Brain microvascular endothelial cell (primary cell): ENCODE results near the gene SERTAD4.
A peak's percentile ranks its signal among the peaks of the same experiment; 100 is the strongest.

ENCODE experiments used
- DNase-seq: peaks from one replicate; pipeline ENCODE4 v3.0.0-alpha.2; 2020
- H3K27ac ChIP-seq: fragments of 250-450 bp; sonication (Bioruptor Pico); 2 replicates; pipeline ENCODE4 v1.5.1; 2020; ENCODE audit warnings: mild to moderate bottlenecking, moderate library complexity
- H3K27me3 ChIP-seq: fragments of 250-450 bp; sonication (Bioruptor Pico); replicated peaks from 2 replicates; pipeline ENCODE4 v1.5.1; 2020; ENCODE audit warnings: mild to moderate bottlenecking
- H3K36me3 ChIP-seq: fragments of 250-450 bp; sonication (Bioruptor Pico); replicated peaks from 2 replicates; pipeline ENCODE4 v1.5.1; 2020; ENCODE audit warnings: mild to moderate bottlenecking
- H3K4me3 ChIP-seq: 2 replicates; pipeline ENCODE4 v1.5.1; 2011; ENCODE audit warnings: low read depth, mild to moderate bottlenecking, control low read depth, low read length, moderate library complexity
- CTCF ChIP-seq: IDR thresholded peaks from 2 replicates; pipeline ENCODE4 v1.5.1; 2011; ENCODE audit warnings: low read depth, mild to moderate bottlenecking, moderate library complexity, low read length, control low read depth, inconsistent platforms; ENCODE audit errors: missing control alignments
- in situ Hi-C: cut with HindIII; loops from 2 replicates; pipeline ENCODE4 v1.10.0; 2017; ENCODE audit warnings: low sequenced_read_pairs, low pct_ligation_motif_present

Gene SERTAD4

GRCh38 chr1:210234329-210234757, 1.7 kb downstream of the SERTAD4 start:
- DNase-seq: no peak
- in situ Hi-C loops: no loop called here
- peak overlapping the region; percentile 74 for H3K4me3 ChIP-seq
- no peak for TF ChIP-seq CTCF
- H3K36me3 ChIP-seq: no peaks in the 10 kb centered on the region
- no peak overlapping the region for H3K27ac ChIP-seq
- no peaks in the 10 kb centered on the region for H3K27me3 ChIP-seq

GRCh38 chr1:210235363-210236053, 2.9 kb downstream of the SERTAD4 start:
- TF ChIP-seq CTCF: no peak
- no peak for DNase-seq
- Histone ChIP-seq H3K36me3 (no peaks in the 10 kb centered on the region), H3K4me3 (no peak overlapping the region), H3K27me3 (no peaks in the 10 kb centered on the region), H3K27ac (no peak overlapping the region)
- in situ Hi-C loops: no loop called here

- in situ Hi-C loops: no loop called here
- DNase-seq: peak; percentile 24
- Histone ChIP-seq H3K27ac (no peak overlapping the region), H3K36me3 (no peaks in the 10 kb centered on the region), H3K27me3 (no peaks in the 10 kb centered on the region), H3K4me3 (no peak overlapping the region)
- no peak for TF ChIP-seq CTCF
Observed at GRCh38 chr1:210236386-210236839, 3.8 kb downstream of the SERTAD4 start.

GRCh38 chr1:210236840-210237409, 4.3 kb downstream of the SERTAD4 start:
- TF ChIP-seq CTCF: no peak
- no peaks in the 10 kb centered on the region for H3K27me3 ChIP-seq
- in situ Hi-C loops: no loop called here
- DNase-seq: peak; percentile 72
- no peaks in the 10 kb centered on the region for H3K36me3 ChIP-seq
- no peak overlapping the region for H3K4me3 ChIP-seq
- H3K27ac ChIP-seq: peak overlapping the region; percentile 7

- TF ChIP-seq CTCF: no peak
- no peak overlapping the region for H3K4me3 ChIP-seq
- H3K27me3 ChIP-seq: no peaks in the 10 kb centered on the region
- H3K36me3 ChIP-seq: no peaks in the 10 kb centered on the region
- in situ Hi-C loops: no loop called here
- DNase-seq: no peak
- H3K27ac ChIP-seq: peak overlapping the region; percentile 7
Observed at GRCh38 chr1:210237479-210237878, 4.9 kb downstream of the SERTAD4 start.
